Kidney (tissue), 14 donors: ENCODE results near the gene AKAP1. TPM values are rescaled to one million over a fixed set of nuclear protein-coding genes. Genes with fewer than 3 reads are reported as not detected.
A peak's percentile ranks its signal among the peaks of the same experiment; 100 is the strongest.

Experiments used
- DNase-seq, 5 donors: peaks; one replicate each; pipeline ENCODE4 v3.0.0-alpha.2; 2013 to 2020
- FAIRE-seq: peaks from 2 replicates; lab custom pipeline; 2012; peaks lifted over from hg19 to GRCh38; lab: Jason Lieb, UNC
- H3K27ac ChIP-seq, 2 donors: one replicate each; pipeline ENCODE4 v1.7.0; 2013; ENCODE audit warnings: low read depth in 2 of 2, low read length in 2 of 2, inconsistent platforms in 1 of 2
- H3K27me3 ChIP-seq: one replicate; pipeline ENCODE4 v1.7.1; 2013; ENCODE audit warnings: low read length, inconsistent platforms; ENCODE audit not compliant: control insufficient read depth, insufficient read depth
- H3K36me3 ChIP-seq, 3 donors: one replicate each; pipeline versions ENCODE4 v1.7.0 to v1.7.1; 2013; ENCODE audit warnings: low read length in 3 of 3, control low read depth in 1 of 3, inconsistent platforms in 1 of 3; ENCODE audit not compliant: insufficient read depth in 3 of 3, control insufficient read depth in 2 of 3
- H3K4me1 ChIP-seq, 3 donors: one replicate each; pipeline versions ENCODE4 v1.7.0 to v1.7.1; 2013; ENCODE audit warnings: low read length in 3 of 3, inconsistent platforms in 1 of 3, low read depth in 1 of 3; ENCODE audit not compliant: control insufficient read depth in 2 of 3, insufficient read depth in 2 of 3
- H3K4me3 ChIP-seq, 3 donors: one replicate each; pipeline versions ENCODE4 v1.7.0 to v1.8.1; 2013; ENCODE audit warnings: low read length in 3 of 3, control low read depth in 1 of 3, inconsistent platforms in 1 of 3
- H3K9ac ChIP-seq, 3 donors: one replicate each; pipeline versions ENCODE4 v1.7.0 to v1.7.1; 2013; ENCODE audit warnings: low read length in 3 of 3, control low read depth in 1 of 3, inconsistent platforms in 1 of 3
- H3K9me3 ChIP-seq, 3 donors: one replicate each; pipeline versions ENCODE4 v1.7.0 to v1.7.1; 2013; ENCODE audit warnings: low read length in 3 of 3, control low read depth in 1 of 3, inconsistent platforms in 1 of 3; ENCODE audit not compliant: control insufficient read depth in 2 of 3, insufficient read depth in 1 of 3
- intact Hi-C: fragments of 100-400 bp; cut with DNase I; formaldehyde crosslinking; loops from one replicate; pipeline ENCODE4 v1.11.1; 2022
- polyA plus RNA-seq: library from polyadenylated mRNA; stranded (reverse); fragments of 350-450 nt; fragmentation: Illumina TruSeq; extraction: RNeasy Lipid Tissue Mini Kit (QIAGEN cat#74804); gene quantifications from one replicate; pipeline ENCODE4 v1.2.3, GENCODE V29; 2014; ENCODE audit warnings: low read depth, low replicate concordance; ENCODE audit not compliant: insufficient read depth
- total RNA-seq: library from RNA; stranded (reverse); fragmentation: NEBNext Ultra II Directional; extraction: Animal tissue kit (Norgen Biotek cat#: 25700); gene quantifications from one replicate; pipeline ENCODE4 v1.2.1, GENCODE V29; 2021
- TF ChIP-seq, protein P1 (sequence below): IDR thresholded peaks from 3 replicates; pipeline ENCODE4 v1.5.1; 2012; ENCODE audit warnings: mild to moderate bottlenecking, moderate library complexity, borderline replicate concordance; ENCODE audit not compliant: insufficient read depth; ENCODE audit errors: extremely low read depth
- donor health status: control.
- donor health status: control.
- donor health status: control.
- donor health status: control.
- donor health status: control.
- donor health status: DM: yes; HTN: yes; CAD: no.
- donor health status: Normal renal cell carcinoma (clear cell type).

The AKAP1 gene
- total and polyA plus RNA-seq, 2 donors from 2014 or later = 24.6 to 46.8 TPM

DNA sequence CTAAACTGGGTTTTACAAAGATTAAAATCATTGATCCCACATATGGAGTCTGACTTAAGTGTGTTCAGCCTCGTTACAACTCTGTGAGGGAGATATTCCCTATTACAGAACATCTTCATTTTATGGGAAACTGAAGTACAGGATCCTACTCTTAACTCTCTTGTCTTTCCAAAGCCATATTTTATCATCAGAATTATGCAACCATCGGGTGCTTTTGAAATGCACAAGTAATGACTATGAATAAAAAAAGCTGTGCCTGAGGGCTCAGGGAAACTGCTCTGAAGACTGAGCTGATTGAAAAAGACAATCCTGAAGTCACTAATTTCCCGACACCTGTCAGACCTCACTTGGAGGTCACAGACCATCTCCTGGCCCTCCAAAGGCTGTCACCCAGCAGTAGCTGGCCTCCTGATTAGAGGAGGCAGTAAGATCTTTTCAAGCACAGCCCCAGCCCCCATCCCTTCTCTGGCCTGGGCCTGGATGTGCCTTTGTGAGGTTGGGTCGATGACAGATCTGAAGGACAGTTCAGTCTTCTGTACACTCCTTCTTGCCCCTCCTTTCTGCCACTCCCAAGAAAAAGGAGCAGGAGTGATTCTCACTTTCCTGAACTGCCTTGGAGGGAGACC lies 5.6 kb downstream of the AKAP1 start:
- FAIRE-seq (no peak), DNase-seq (no peak)
- TF ChIP-seq, protein P1, sequence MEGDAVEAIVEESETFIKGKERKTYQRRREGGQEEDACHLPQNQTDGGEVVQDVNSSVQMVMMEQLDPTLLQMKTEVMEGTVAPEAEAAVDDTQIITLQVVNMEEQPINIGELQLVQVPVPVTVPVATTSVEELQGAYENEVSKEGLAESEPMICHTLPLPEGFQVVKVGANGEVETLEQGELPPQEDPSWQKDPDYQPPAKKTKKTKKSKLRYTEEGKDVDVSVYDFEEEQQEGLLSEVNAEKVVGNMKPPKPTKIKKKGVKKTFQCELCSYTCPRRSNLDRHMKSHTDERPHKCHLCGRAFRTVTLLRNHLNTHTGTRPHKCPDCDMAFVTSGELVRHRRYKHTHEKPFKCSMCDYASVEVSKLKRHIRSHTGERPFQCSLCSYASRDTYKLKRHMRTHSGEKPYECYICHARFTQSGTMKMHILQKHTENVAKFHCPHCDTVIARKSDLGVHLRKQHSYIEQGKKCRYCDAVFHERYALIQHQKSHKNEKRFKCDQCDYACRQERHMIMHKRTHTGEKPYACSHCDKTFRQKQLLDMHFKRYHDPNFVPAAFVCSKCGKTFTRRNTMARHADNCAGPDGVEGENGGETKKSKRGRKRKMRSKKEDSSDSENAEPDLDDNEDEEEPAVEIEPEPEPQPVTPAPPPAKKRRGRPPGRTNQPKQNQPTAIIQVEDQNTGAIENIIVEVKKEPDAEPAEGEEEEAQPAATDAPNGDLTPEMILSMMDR = no peak
- Histone ChIP-seq H3K9me3 (no peaks in the 10 kb centered on the region), H3K4me3 (no peak overlapping the region), H3K27me3 (no peaks in the 10 kb centered on the region), H3K9ac (no peak overlapping the region), H3K4me1 (peaks cover 0 to 36% (median 27%) of the 10 kb centered on the region in 3 donors), H3K36me3 (no peaks in the 10 kb centered on the region), H3K27ac (peak overlapping the region; percentile 26 to 33)
- intact Hi-C loops = no loop called here

DNA sequence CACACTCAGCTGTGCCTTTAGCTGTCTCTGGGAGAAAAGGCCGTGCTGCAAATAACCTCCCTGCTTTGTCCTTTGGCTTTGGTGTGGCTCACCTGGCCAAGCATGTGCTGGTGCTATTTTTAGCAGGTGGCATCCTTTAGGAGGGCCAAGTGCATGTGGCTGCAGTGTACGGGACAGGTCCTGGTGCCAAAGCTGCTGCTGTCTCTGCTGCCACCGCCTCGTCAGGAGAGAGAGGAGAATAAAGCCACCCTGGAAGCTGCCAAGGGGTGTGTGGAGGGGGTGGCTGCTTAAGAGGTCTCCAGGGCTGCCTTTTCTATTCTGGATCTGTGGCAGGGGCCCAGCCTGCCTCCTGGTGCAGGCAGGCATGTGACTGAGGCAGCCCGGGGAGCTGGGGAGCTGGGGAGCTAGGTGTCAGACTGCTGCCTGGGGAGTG lies 6.2 kb downstream of the AKAP1 start:
- Histone ChIP-seq H3K27ac (peak overlapping the region; percentile 26 to 33), H3K9me3 (no peaks in the 10 kb centered on the region)

DNA sequence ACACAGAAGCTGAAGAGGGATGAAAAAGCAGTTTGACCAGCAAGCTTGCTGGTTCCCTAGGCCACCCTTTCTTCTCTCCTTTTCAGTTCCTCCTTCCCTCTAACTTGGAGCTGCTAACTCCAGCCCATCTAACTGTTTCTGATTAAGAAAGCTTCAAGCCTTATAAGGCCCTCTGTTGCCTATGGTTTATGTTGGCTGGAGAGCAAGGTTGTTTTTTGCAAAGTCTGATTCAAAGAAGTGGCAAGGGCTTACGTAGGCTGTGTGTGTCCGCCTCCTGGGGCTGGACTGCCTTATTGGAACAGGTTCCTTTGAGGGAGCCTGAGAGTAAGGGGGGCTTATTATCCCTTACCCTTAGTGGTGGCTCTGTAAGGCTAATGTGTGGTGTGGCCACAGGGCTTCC lies 7.1 kb downstream of the AKAP1 start:
- intact Hi-C loops = no loop called here
- TF ChIP-seq, protein P1 = no peak
- H3K9ac ChIP-seq = no peak overlapping the region
- DNase-seq (peak in 1 of 5 donors; percentile 60), FAIRE-seq (no peak)
- H3K27me3 ChIP-seq = no peaks in the 10 kb centered on the region
- H3K4me1 ChIP-seq = peaks cover 0 to 50% (median 31%) of the 10 kb centered on the region in 3 donors
- no peaks in the 10 kb centered on the region for H3K9me3 ChIP-seq
- H3K27ac ChIP-seq = peak overlapping the region in 1 of 2 donors; percentile 10
- no peaks in the 10 kb centered on the region for H3K36me3 ChIP-seq
- no peak overlapping the region for H3K4me3 ChIP-seq

More for the DNA sequence above, 6.2 kb downstream of the AKAP1 start:
- H3K27me3 ChIP-seq = no peaks in the 10 kb centered on the region
- DNase-seq (no peak), FAIRE-seq (no peak)
- TF ChIP-seq, protein P1 = no peak
- H3K4me3 ChIP-seq = no peak overlapping the region
- no peaks in the 10 kb centered on the region for H3K36me3 ChIP-seq
- intact Hi-C loops = no loop called here
- peaks cover 0 to 41% (median 30%) of the 10 kb centered on the region in 3 donors for H3K4me1 ChIP-seq
- H3K9ac ChIP-seq = no peak overlapping the region
